GM18502 (cell line): ENCODE results near the gene LRRC49.
A peak's percentile ranks its signal among the peaks of the same experiment; 100 is the strongest.
"Not testable (repeated sequence)": the region's sequence is repeated elsewhere in the genome, so short reads cannot be mapped to it uniquely, and the experiment has no call there.

Source experiments
- ATAC-seq: cut with Tn5 transposase; IDR thresholded peaks from one replicate; pipeline ENCODE4 v1.9.1; 2021; ENCODE audit warnings: mild to moderate bottlenecking; ENCODE audit not compliant: unreplicated experiment, poor library complexity

The LRRC49 gene

DNA sequence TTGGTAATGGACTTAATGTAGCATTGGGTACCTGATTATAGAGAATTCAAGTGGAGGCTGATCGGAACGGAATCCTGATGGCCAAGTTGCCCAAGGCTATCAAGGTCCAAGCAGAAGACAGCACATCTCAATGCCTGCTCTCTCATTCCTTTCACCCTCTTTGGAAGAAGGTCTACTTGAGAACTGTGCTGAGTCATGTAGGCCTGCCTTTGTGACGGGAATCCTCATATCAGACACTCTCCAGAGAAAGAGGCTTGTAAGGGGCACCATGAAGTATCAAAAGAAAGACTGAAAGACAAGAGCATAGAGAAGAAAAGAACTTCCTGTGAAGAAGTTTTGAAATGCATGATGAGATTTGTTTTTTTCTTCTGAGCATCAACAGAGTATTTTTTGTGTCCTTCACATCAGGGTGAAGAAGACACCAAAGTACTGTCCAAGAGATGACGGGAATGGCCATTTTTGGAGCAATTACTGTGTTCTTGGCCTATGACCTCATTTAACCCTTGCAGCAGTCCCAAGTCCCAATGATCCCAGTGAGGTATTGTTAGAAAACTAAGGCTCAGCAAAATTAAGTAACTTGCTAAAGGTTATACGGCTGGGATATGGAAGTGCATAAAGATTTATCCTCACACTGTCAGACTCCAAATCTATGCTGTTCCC, 25.5 kb upstream of the LRRC49 start:
- ATAC-seq: no peak

DNA sequence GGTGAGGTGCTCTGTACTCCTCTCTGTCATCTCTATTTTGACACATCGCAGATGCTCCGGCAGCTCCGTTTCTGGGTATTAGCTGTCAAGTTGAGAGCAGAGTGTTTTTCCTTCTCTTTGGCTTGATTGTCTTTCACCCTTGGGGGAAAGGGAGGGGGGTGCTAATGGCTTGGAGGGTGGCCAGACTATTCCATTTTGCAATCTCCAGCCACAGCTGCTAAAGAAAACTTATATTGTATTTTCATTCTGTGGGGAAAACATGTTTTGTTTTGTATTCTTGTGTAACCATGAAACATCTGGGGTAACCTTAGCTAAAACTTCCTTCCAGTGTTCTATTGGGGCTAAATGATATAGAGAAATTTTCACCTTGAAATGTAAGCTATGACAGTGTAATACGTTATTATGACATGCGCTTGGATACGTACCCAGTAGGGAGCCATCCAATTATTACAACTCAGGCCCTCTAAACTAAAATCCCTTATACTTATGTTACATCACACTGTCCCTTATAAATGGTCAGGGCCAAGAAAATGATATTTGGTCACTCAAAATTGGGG, 24.6 kb upstream of the LRRC49 start:
- no peak for ATAC-seq

GRCh38 chr15:70869346-70869745, 23.3 kb upstream of the LRRC49 start:
- ATAC-seq: no peak

DNA sequence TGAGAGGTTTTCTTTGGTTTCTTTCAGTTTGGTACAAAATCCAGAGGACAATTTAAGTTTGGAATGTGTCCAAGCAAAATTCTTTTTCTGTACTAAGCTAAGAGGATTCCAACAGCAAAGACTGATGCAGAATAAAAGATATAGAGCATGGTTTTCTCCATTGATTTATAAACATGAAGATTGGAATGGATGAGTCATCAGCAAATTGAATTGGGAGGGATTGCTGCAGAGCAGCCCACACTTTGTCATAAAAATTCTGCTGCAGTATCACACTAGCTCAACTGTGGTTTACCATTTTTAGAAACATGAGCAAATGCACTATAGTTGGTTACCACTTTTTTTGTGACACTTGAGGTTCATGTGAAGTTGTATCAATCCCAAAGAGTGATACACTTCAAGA, 22.6 kb upstream of the LRRC49 start:
- ATAC-seq: no peak

GRCh38 chr15:70871490-70871889, 21.1 kb upstream of the LRRC49 start:
- ATAC-seq: not testable (repeated sequence)

GRCh38 chr15:70873232-70874054, 19.2 kb upstream of the LRRC49 start:
- no peak for ATAC-seq

DNA sequence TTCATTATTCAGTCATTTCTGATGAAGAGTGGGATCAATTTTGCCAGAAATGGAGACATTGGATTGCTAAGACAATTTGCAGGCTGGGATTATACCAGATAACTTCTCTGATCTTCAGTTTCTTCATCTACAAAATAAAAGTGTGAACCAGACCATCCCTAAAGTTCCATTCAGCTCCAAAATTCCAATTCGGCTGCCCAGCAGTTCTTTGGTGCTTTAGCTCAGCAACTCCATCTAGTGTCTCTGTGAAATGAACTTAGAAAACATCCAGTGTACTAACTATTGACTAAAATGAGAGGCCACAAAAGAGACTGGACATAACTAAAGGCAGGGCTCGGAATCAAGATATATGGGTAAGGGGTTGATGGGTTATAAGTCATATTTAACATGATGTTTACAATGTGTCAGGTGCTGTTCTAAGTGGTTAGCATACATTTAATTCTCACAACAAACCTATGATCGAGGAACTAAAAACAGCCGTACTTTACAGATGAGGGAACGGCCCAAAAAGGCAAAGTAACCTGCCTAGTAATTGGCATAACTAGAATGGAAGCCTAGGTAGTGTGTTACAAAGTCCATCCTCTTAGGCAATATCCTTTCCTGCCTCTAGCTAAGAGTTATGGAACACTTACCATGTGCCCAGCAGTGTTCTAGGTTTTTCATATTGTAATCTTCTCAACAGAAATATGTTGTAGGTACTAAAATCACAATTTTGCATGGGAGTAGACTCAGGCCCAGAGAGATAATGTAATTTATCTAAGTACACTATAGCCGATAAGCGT, 17.4 kb upstream of the LRRC49 start:
- ATAC-seq: no peak

GRCh38 chr15:70876011-70876410, 16.6 kb upstream of the LRRC49 start:
- ATAC-seq: no peak

DNA sequence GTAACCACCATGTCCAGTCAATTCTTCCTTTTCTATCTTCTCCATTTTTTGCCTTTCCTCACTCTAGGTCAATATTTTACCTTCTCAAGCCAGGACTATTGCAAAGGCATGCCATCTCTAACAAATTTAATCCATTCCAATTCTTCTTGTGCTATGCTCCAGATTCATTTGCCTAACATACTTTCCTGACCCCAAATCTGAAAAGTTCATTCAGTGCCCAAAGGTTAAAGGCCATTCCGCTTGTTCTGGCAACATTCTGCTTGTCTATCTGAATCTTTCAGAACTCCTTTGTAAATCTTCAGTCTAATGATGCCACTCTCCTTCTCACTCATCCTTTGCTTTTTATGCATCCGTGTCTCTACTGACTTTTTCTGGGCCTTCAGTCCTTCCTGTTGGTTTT, 15.9 kb upstream of the LRRC49 start:
- no peak for ATAC-seq

DNA sequence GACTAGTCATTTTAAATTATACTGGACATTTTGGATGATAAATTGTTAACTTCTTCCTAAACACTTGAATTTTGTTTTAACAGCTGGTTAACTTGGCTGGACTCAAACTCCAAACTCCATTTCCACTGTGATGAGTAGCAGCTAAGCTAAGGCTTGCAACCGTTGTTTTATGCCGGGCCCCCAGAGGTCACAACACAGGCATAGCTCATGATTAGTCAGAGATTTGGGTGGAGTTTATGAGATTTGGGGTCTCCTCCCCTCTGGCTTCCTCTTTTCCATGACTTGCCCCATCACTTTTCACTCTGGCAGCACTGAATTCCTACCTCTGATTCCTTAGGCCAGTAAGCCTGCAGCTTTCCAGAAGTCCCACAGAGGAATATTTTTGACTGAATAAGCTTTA, 13.2 kb upstream of the LRRC49 start:
- no peak for ATAC-seq

DNA sequence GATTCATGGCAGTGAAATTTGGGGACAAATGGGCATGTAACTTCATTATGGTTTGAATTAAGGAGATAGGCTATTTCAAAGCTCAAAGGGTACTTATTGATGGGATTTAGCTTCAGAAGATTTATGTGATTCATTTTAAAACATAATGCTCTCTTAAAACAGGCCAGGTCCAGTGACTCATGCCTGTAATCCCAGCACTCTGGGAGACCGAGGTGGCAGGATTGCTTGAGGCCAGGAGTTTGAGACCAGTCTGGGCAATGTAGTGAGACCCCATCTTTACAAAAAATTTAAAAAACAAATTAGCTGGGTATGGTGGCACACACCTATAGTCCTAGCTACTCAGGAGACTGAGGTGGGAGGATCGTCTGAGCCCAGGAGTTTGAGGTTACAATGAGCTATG, 11.8 kb upstream of the LRRC49 start:
- no peak for ATAC-seq

DNA sequence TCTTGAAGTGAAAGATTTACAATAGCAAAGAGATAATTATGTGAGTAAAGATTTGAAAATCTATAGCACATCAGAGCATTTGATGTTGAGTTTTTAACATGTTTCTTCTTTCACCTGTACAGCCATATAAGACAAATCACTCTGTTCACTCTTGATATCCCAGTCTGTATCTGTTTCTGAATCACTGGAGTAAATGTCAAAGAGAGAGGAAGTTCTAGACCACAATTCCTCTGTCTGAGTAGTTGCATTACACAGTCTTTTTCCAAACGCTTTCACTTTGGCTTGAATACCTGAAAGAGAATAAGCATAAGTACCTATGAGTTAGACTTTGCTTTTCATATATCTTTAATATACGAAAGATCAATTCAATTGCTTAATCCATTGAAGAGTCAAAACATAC, 10.3 kb upstream of the LRRC49 start:
- no peak for ATAC-seq

DNA sequence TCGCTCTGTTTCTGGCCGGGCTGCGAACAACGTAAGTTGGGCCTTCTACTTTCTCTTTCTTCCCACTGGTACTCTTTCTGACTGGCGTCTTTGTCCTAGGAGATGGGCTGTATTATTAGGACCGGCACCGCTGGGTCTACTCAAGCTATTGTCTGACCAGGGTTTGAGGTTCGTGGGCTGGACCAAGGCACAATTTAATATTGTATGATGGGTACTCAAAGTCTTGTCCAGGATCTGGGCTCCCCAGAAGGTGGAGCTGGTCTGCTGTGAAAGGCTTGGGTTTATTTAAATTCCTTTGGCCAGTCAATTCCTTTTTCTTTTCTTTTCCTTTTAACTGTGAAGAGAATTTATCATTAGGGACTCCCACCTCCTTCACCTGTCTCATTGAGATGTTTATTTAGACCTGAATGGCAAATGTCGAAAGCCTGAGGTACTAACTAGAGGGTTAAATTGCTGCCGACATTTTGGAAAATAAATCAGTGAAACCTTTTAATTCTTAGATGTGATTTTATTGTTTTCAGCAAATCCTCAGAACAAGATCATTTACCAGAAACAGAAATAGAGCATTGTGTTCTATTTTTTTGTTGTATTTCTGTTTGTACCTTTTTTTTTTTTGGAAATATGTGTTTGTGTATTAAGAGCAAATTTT, 410 bp downstream of the LRRC49 start:
- peak; percentile 23 for ATAC-seq

- ATAC-seq: no peak
Measured at GRCh38 chr15:70902107-70902506, 9.5 kb downstream of the LRRC49 start.

GRCh38 chr15:70906842-70907241, 14.2 kb downstream of the LRRC49 start:
- ATAC-seq: no peak

DNA sequence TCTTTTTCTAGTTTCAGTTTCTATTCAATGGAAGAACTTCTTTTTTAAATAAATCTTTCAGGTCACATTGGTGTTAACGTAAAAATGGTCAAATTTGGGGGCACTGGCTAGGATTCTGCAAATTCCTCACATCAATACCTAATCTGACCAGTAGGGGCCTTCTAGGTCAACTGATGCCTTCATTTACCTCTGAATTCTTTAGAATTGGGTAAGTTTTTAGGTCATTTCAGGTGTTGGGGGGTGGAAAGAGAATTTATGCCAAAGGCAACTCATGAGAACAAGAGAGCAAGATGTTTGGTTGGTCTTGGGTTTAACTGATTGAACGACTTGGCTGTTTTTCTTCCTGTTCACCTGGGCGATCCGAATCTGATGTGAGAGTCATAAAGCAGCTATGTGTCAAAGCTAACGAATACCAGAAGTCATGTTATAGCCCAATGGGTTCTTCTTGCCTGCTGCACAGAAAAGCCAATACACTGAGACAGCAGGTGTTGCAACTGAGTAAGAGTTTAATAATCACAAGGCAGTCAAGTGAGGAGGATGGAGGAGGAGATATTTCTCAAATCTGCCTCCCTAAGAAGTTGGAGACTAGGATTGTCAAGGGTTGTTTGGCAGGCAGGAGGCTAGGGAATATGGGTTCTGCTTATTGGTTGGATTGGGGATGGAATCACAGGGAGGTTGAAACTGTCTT, 15.3 kb downstream of the LRRC49 start:
- ATAC-seq: no peak

DNA sequence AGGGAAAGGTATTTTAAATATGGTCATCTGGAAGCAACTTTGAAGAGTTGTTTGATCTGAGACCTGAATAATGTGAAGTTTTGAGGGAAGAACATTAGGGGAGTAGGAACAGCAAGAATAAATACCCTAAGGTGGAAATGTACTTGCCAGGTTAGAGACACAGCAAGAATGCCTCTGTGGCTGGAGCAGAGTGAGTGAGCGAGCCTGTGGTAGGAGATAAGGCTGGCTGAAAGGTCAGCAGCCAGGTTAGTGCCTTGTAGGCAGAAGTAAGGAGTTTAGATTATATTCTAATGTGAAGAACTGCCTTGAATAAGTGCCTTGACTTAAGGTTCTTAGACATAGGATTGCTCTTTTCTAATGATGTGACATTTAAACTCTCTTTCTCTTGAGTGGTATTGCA, 18.3 kb downstream of the LRRC49 start:
- no peak for ATAC-seq

DNA sequence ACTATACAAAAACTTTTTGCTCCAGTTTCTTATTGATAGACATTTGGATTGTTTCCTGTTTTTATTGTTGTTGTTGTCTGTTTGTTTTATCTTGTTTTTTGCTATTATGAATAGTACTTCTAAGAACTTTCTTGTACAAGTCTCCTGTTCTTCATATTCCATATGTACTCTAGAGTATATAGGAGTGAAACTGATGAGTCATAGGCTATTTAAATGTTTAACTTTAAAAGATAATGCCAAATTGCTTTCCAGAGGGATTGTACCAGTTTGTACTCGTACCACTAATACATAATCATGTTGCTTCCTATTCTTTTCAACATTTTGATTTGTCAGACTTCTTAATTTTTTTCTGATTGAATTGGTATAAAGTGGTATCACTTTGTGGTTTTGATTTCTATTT, 19.6 kb downstream of the LRRC49 start:
- ATAC-seq: no peak

GRCh38 chr15:70916531-70916930, 23.9 kb downstream of the LRRC49 start:
- no peak for ATAC-seq

DNA sequence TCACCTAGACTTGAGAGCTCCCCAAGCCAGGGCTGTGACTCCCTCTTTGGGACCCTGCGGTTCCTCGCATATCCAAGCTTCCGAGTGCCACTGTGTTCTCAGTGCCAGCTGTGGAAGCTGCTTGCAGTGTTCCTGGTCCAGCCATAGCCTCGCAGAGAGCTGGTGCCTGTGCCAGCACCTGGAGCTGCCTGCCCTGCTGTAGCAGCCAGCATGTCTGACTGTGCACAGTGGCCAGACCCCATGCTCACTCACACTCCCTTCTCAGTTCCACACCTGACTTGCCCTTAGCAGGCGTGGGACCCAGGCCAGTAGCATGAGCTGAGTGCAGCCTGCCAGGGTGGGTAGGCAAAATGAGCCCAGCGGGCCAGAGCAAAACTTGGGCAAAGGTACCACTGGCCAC, 25.3 kb downstream of the LRRC49 start:
- no peak for ATAC-seq
